GM18502 (cell line): ENCODE data around the gene CLDN24.

Source experiments
- ATAC-seq: cut with Tn5 transposase; IDR thresholded peaks from one replicate; pipeline ENCODE4 v1.9.1; 2021; ENCODE audit warnings: mild to moderate bottlenecking; ENCODE audit not compliant: unreplicated experiment, poor library complexity

The CLDN24 gene

GRCh38 chr4:183322326-183322725 lies at the start of gene CLDN24:
Gene CLDN24 (minus strand): TSS chr4:183322426. CDS start chr4:183322426, 0 bp downstream.
- no peak for ATAC-seq

DNA sequence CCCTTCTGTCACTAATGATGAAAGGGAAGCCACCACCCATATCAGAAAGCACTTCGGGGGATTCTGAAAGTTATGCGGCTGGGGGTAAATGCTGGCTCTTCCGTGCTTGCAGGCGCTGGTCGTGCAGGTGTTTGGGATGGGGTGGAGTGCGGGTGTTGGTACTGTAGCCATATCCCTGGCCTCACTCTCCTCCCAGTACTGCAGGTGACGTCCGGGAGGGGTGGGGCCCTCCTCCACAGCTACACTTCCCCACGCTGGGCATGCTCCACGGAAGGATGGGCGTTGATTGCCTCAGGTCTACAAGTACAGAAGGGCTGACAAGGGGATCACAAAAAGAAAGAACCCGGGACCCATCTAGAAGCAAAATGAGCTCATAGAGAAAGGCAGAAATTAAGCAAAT lies 48.6 kb upstream of the CLDN24 start:
- ATAC-seq, result no peak

- no peak for ATAC-seq
Measured at GRCh38 chr4:183369073-183369472, 46.8 kb upstream of the CLDN24 start.

DNA sequence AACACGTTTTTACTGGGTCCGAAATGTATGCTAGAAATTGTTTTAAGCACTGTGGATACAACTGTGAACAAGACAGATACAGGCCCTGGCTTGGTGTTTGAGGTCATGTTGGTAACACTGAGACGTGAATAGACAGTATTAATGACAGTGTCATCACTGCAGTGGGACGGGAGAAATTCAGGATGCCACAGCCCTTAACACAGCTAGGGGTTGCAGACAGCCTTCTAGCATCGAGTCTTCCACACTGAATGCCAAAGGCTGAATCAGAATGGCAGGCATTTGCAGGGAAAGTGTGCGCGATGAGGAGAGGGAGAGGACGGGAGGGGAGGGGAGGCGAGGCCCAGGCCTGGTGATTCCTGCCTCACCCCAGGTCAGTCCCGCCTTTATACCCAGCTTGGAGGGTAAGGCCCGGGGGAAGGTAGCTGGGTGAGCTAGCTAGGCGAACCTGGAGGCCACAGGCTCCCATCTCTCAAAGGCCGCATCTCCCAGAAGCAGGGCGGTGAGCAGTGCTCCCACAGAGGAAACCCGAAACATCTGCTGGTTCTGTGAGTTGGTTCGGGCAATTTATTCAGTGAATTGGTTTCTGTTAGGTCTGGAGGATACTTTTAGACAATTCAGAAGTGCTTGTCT lies 44.1 kb upstream of the CLDN24 start:
- no peak for ATAC-seq

- ATAC-seq, result no peak
Measured at GRCh38 chr4:183364025-183364424, 41.8 kb upstream of the CLDN24 start.

- no peak for ATAC-seq
Measured at GRCh38 chr4:183362916-183363542, 40.8 kb upstream of the CLDN24 start.

- ATAC-seq, result no peak
Measured at GRCh38 chr4:183362036-183362435, 39.8 kb upstream of the CLDN24 start.

DNA sequence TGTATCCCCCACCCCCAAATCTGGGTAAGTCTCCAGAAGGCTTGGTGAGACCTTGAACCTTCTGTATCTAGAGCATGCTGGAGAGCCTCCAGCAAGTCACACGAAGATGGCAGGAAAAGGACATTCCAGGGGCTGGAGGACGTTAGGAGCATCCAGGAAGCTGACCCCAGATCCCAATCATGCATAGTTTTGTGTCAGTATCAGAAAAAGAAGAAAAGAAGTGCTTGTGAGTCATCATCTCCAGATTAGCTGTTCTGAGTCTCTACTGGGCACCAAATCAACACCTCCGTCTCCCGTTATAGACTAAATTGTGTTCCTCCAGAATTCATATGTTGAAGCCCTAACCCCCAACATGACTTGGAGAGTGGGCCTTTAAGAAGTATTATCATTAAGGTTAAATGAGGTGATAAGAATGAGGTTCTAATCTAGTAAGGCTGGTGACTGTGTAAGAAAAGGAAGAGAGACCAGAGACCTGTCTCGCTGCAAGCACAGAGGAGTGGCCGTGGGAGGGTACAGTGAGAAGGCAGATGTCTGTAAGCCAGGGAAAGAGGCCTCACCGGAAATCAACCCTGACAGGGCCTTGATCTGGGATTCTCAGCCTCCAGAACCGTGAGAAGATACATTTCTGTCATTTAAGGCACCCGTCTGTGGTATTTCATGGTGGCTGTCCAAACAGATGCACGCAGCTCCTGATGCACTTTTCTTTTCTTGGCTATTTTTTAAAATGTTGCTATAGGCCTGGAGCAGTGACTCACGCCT lies 38.1 kb upstream of the CLDN24 start:
- ATAC-seq, result no peak

- ATAC-seq, result no peak
Measured at GRCh38 chr4:183358215-183358755, 36.1 kb upstream of the CLDN24 start.

DNA sequence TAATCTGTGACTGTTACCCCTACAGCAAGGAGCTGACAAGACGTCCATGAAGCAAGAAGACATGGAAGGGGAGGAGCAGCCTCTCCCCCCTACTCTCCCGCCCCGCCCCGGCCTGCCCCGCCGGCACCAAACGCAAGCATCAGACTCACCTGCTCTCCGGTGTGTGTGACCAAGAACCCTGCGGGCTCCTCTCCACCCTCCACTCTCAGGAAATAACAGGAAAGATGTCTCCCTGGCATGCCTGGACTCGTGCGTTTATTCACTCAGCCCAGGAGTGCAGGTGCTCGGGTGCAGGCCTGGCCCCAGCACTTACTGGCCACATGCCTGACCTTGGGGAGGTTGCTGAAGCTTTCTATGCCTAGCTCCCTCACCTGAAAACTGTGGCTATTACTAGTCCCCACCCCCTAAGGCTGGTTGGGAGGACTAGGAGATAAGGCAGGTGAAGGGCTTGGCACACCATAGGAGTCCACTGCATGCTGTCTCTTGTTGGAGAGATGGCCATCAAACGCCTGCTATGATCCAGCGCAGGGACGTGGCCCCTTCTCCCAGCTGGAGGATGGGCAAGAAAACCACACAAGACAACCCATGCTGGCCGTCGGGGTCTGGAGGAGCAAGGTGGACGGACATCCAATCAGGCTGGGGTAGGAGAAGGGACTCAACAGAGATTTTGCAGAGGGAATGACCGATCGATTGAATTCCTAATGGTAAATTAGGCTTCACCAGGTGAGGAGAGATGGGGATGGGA lies 34.9 kb upstream of the CLDN24 start:
- no peak for ATAC-seq

DNA sequence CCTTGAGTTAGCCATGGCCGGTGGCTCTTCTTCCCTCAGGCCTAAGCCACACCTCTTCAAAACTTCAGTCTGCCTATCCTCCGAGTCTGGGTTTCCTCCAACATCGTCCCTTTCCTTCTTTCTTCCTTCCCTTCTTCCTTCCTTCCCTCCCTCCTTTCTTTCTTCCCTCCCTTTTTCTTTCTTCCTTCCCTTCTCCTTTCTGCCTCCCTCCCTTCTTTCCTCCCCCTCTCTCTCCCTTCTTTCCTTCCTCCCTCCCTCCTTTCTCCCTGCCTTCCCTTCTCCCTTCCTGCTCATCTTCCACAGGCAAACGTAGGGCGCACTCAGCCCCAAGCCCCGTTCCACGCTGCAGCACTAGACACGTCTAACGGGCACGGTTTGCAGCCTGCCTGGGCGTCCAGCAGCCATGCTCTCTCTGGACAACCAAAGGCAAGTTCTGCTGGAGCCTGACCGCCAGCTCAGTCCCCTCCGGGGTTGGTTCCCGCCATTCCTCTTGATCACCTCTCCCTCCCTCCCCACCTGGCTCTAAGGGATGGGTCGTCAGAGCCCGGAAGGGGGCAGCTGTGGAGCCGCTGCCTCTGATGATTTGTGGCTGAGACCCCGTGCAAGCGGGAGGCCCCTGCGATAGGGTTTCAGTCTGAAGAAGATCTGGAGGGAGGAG lies 34.1 kb upstream of the CLDN24 start:
- no peak for ATAC-seq

GRCh38 chr4:183355405-183355804 lies 33.2 kb upstream of the CLDN24 start:
- no peak for ATAC-seq

DNA sequence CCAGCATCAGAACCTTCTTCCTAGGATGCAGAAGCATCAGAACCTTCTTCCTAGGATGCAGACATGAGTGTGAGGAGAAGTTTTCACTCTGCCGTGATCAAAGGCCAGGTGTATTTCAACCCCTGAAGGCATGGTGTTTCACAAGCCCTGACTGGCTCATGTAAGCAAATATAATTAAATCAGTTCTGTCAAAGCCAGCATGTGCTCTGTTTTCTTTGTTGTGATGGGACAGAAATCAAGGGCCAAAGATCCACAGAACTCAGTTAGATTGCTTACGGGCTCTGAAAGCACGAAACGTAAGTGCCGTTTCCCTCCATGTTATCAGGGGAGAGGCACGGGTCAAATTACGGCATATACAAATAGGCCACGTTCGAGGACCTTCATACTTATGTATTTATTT lies 32.0 kb upstream of the CLDN24 start:
- no peak for ATAC-seq

- ATAC-seq, result no peak
Measured at GRCh38 chr4:183353557-183353956, 31.3 kb upstream of the CLDN24 start.

- no peak for ATAC-seq
Measured at GRCh38 chr4:183352546-183352945, 30.3 kb upstream of the CLDN24 start.

DNA sequence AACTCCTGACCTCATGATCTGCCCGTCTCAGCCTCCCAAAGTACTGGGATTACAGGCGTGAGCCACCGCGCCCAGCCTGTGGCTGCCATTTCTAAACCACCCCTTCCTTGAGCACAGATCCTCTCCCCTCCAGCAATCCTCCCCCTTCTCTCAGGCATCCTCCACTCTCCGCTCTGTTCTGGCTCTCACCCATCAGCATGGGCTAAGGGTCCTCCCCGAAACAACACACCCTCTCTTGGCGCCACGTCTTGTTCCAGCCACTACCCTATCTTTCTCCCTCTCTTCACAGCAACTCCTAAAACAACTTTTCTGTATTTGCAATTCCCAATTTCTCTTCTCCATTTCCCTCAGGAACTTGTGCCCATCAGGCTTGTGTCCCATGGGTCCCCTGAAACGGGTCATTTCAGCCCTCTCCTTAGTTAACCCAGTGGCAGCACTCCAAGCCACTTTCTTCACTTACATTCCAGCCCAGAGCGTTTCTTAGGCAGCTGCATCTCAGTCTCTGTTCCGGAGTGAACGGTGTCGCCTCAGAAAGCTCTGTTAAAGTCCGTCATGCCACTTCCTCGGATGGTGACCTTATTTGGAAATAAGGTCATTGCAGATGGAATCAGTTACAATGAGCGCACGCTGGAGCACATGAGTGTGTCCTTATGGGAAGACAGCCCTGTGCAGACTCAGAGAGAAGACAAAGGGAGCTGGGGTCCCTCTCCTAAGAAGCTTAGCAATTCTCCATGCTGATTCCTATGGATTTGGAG lies 28.3 kb upstream of the CLDN24 start:
- ATAC-seq, result no peak

DNA sequence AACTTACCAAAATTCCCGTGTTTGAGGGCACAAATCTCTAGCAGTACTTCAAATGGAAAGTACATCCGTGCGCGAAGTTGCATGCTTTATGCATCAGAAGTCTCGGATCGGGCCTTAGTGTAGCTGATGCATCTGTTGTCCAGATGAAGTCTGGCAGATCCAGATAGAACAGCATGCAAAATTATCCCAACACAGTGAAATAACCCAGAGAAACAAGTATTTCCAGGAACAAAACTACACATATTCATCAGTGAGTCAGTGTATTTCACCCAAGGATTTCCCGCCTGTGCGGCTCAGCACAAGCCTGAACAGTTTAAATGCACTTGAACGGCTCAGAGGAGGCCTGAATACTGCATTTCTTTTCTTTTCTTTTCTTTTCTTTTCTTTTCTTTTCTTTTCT lies 27.4 kb upstream of the CLDN24 start:
- ATAC-seq, result no peak

DNA sequence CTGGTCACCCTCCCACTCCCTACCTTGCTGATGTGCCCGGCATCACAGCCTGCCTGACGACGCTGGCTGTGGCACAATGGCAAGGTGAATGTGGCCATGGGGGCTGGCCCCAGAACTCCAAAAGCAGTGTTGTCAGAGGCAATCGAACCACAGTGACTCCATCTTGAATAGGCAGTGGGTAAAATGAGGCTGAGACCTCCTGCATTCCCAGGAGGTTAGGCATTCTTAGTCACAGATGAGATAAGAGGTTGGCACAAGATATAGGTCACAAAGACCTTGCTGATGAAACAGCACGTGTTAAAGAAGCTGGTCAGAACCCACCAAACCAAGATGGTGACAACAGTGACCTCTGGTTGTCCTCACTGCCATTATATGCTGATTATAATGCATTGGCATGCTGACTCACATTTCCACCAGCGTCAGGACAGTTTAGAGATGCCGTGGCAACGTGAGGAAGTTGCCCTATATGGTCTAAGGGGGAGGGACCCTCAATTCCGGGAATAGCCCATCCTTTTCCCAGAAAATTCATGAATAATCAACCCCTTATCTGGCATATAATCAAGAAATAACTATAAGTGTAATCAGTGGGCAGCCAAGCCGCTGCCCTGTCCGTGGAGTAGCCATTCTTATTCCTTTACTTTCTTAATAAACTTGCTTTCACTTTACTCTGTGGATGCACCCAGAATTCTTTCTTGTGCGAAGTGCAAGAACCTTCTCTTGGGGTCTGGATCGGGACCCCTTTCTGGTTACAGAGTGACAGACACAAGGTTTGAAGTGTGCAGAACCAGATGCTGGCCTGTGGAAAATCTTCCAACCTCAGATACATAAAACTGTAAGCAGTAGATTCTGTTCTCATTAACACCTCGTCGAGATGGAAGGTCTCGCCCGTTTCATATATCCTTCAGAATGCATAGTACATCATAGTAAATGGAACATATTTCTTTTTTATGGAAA lies 26.8 kb upstream of the CLDN24 start:
- no peak for ATAC-seq
